ENCODE measurements around the gene TBX4.

Gene TBX4

DNA sequence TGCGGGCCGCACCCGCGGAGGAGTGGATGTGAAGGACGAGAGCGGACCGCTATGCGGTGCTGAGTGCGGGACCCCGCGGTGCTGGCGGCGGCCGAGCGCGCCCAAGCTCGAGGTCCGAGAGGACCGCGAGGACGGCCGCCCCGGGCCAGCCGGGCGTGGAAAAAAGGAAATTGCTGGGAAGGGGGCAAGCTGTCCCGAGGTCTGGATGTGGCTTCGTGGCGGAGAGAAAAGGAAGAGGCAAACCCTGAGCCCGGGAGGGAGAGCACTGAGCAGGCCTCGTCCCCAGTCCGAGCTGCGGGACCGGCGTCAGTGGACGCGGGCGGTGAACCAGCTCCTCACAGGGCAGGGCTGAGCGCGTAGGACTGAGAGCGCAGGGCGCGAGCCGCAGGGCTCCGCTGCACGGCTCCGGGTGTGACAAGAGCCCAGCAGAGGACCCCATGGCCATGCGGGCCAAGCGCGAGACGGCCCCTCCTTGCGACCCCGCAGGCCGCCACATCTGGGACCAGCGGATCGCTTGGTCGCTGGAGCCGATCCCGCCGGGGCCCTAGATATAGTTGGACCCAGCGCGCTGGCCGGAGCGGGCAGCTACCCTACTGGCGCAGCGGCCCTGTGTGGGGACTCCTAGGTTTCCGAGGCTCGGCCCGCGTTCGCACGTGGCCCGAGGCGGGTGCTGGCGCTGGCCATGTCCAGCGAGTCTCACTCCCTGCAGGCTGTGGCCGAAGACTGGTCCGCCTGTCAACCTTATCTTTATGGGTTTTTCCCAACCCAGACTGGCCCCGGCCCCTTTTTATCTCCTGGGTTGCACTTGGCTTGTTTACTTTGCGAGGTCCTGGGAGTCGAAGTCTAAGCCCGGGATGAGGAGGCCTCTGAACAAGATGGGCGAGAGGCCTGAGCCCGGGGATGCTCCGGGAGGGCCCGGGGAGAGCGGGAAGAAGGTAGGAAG lies 2.4 kb downstream of the TBX4 start:
- no peak for DNase-seq (ENCODE audit: low read depth)

DNA sequence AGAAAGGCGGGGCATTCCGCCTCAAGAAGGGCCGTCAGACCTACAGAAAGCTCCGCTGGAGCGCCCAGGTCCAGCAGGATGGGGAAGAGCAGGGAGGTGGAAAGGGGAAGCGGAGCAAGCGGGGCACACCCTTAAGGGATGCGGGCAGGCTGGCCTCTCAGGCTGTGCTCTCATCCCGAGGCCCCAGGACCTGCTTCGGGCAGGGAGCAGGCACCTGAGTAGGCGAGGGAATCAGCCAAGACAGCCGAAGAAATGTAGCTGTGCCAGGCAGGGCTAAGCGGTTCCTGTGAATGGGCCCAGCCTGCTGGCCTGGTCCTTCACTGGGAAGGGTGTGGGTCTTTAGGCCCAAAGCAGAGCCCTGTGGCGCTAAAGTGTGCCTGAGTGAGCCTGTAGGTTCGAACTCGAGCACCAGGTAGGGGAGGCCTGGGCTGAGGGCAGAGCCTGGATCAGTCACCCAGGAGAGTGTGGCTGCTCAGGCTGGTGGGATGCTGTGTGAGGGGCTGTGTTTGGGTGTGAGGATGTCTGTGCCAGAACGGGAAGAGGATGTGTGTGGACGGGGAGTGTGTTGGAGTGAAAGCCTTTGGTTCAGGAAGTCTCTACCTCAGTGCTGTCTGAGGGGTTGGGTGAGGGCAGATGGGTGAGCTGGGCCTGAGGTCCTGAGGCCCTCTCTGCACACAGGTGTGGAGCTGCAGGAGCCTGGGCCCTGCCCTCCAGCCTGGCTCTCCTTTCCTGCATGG lies 3.3 kb downstream of the TBX4 start:
- DNase-seq (ENCODE audit: low read depth): no peak

DNA sequence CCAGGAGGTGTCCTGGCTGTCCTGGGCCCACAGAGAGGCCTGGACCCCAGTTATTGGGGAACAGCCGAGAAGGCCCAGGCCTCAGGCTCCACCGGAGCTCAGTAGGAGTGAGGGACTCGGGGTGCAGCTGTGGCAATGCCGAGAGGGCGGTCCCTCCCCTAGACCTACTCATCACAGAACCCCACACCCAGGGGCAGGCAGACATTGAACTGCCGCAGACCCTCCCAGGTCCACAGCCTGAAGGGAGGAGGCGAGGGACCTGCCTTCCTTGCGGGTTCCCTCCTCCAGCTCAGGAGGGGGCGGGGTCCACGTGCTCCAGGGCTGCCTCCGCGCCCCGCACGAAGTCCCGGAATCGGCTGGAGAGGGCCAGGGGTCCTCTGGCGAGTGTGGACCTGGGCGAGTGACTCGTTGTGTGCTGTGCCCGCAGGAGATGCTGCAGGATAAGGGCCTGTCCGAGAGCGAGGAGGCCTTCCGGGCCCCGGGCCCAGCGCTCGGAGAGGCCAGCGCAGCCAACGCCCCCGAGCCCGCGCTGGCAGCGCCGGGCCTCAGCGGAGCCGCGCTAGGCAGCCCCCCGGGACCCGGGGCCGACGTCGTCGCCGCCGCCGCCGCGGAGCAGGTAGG lies 3.9 kb downstream of the TBX4 start:
- no peak for DNase-seq (ENCODE audit: low read depth)

DNA sequence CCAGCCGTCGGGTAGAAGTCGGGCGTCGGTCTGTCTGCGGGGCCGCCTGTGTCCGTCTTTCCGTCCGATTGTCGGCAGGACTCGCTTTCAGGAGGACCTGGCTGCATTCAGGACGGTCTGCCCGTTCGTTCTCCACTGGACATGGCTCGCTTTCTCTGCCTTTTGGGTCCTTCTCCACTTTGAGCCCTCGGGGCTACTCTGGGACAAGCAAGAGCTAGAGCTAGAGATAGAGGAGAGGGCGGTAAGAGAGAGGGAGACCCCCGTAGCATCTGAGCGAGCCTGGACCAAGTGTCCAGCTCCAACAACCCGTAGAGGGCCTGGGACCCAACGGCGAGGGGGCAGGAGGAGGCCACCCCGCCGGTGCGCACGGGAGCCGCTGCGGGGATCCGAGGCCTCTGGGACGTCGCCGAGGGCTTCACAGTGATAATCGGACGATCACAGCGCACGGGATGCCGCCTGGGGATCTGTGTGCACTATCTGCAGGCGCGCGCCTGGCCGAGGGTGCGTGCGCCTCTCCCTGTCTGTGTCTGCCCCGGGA lies 4.5 kb downstream of the TBX4 start:
- no peak for DNase-seq (ENCODE audit: low read depth)

DNA sequence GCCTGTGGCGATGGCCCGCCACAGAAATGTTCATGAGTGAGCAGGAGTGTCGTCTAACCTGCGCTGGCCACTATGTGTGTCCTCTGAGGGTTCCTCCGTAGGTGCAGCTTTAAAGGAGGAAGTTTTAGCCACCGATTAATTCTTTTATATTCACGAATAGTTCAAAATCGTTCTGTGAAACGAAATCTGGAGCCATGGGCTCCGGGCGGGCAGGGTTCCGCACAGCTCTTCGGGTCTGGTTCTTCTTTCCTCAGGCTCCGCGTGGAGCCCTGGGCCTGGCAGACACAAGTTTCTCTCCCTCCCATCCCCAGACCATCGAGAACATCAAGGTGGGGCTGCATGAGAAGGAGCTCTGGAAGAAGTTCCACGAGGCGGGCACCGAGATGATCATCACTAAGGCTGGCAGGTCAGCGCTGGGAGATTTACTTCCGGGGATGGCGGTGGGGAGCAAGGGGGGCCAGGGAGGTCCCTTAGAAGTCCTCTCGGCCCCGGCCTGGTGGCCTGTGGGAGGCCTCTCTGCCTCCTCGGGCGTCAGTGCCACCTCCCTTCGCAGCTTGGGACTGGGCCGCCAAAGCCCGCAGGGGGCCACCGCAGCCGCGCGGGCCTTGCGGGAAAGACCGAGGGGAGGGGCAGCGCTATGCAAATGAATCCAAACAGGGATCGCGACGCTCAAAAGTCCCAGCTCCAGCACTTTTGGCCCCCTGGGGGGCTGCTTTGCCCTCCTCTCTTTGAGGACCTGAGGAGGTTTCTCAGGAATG lies 5.2 kb downstream of the TBX4 start:
- no peak for DNase-seq (ENCODE audit: low read depth)

DNA sequence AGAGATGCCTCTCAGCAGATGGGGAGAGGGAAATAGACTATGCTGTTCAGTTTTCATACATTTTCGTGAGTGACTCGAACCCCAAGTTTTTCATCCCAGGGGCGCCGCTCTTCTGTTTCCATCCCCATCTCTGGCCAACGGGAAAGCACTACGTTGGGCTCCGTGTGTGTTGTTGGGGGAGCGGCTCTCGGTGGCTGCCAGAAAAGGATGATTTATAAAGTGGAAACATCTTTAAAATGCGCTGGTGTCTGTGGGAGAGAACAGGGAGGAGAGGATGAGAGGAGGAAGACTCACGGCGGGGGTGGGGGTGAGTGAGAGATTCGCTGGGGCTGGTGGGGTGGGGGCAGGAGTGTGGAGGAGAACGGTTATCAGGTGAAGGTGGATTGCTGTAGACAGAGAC lies 5.8 kb downstream of the TBX4 start:
- DNase-seq (ENCODE audit: low read depth): no peak

DNA sequence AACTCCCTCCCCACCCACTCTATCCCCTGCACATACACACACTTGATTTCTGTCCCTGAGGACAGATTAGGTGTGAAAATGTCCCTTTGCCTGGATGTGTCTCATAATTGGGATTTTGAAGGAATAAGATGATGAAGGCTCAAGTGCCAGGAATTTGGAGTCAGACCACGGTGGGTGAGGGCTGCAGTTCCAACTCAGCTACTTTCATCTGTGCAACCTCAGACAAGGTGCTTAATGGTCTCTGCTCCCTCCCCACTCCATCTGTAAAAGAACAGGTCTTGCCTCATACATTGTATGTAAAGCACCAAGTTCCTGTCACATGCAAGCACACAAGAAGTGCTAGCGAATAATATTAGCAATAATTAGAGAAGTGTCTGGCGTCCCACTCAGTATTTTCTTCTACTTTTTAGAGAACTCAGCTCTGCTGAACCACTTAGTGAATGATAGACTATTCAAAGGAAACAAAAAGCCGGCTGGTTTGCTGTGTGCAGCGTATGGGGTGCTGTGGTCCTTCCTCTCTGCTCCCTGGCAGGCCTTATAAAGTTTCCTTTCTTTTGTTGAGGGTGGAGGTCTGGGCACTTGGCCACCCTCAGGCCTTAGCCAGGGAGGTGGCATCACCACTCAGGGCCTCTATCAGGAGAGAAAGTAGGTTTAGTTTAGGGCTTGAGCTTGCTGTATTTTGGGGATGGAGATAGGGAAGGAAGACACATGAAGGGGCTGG lies 6.4 kb downstream of the TBX4 start:
- DNase-seq (ENCODE audit: low read depth): no peak

DNA sequence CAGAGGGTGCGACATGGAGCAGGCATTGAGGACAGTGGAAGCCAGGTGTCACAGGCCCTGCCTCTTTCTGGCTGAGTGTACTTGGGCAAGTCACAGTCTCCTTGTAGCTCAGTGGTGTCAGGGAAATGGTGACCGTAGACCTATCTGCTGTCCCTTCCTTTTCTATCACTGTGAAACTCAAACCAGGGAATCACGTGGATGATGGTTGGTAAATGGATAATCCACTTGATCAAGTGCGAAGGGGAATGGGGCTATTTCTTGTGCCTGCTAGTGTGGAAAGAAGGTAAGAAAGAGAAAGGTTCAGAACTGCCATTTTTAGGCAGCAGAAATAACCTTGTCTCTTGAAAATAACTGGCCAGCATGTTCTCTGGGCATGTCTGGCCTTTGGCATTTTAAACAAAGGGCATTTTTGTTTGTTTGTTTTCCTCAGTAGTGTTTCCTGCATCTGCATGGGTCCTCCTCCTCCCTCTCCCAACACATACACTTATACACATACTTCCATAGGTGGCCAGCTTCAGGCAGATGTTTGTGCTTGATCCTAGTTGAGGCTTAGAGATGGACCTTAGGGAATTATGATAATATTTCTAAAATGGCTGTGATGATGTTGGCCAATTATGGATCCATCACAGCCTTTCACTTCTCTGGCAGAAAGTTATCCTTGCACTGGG lies 7.1 kb downstream of the TBX4 start:
- DNase-seq (ENCODE audit: low read depth): no peak

DNA sequence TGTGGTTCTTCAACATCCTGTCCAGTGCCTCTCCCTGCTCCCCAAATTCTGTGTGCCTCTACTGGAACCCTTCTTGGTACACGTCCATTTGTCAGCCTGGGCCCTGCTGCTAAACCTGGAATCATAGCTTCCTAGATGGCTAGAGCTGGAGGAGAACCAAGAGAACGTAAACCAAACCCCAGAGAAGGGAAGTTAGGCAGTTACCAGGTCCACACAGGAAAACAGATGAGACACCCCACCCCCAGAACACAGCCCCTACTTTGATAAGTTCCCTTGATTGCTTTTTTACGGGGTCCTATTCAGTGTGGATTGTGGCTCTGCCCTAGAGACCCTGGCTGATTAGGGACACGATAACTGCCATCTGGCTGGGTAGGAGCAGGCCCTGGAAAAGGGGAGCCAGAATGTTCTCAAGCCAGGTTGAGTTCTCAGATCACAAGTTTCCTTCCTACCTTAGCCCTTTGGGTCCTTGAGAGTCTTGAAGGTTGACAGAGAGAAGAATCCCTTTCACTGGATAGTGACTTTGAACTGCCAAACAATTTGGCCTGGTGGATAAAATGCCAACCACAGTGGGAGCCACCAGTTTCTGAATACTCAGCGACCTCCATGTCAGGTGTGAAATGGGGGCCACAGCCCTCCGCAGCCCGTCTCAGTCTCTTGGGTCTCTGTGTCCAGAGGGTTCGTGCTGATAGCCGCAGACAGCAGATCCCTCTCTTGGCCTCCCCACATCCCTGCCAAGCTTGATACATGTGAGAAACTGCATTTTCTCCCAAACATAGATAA lies 7.9 kb downstream of the TBX4 start:
- no peak for DNase-seq (ENCODE audit: low read depth)

DNA sequence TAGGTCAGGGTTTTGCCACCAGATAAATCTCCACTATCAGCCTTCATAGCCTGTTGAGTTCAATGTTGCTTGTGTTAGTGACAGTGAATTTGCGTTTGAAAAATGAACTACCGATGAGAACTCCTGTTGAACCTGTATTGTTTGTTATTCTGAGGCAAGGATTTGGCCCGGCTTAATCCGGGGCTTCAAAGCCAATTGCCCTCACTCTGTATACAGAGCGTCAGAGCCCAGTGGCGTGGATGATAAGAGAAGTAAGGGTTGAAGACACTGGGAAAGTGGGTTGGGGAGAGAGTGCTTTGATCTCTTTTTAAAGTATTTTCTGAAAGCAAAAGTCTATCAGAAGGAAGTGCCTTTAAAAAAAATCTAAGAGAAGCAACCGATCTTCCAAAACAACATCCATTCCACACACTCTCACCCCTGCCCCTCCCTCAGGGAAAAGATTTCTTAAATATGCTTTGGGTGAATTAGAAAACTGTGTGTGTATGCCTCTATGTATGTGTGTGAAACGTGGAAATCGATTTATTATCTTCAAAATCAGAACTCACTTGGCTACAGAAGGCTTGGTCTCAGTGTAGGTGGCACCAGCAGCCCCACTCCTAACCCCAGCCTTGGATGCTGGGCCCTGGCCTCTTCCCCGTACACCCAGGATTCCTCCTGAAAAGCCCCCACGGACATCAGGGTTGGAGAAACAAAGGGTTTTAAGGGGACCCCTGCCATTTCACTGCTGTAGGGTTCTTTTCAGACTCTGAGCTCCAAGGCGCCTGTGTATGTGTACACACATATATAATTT lies 8.8 kb downstream of the TBX4 start:
- no peak for DNase-seq (ENCODE audit: low read depth)

DNA sequence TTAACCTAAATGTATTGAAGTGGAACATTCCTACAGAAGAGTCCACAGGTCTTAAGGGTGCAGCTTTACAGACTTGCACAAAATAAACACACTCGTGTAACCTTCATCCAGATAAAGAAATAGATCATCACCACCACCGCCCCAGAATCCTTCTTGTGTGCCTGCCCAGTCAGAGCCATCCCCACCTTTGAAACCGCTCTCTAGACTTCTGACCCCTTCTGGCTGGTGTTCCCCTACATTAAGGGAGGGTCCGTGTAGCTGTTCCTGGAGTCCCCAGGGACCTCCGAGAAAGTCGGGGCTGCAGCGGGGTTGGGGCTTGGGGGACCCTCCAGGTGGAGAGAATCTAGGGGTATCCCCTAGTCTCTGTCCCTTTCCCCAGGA lies 9.4 kb downstream of the TBX4 start:
- no peak for DNase-seq (ENCODE audit: low read depth)

DNA sequence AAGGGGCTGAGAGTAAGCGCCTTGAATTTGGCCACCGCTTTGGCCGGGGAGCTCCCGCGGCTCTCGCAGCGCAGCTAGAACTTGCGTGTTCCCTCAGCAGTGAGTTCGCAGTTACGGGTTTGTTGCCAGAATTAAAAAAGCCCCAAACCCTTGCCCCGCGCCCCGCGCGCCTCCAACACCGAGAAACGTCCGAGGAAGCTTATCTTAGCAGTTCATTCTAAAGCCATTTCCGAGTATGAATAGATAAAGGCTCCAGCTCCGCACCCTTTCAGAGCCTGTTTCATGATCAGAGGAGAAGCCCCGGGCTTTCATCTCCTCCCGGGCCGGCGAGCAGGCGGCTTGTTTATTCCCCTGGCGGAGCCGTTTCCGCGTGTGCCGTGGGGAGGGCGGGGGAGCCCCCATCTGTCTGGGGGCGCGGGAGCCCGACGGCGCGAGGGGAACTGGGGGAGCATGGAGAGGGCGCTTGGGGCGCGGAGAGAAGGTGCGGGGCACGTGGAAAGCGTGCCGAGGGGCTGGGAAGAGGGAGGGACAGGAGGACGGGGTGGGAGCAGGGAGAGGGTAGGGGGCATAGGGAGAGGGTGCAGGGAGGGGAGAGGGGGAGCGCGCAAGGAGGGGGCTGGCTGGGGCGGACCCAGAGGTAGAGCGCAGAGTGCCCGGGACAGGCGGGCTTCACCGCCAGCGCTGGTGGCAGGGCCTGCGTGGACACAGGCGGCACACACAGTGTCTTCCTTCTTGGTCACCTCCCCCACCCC lies 9.9 kb downstream of the TBX4 start:
- DNase-seq (ENCODE audit: low read depth): no peak

DNA sequence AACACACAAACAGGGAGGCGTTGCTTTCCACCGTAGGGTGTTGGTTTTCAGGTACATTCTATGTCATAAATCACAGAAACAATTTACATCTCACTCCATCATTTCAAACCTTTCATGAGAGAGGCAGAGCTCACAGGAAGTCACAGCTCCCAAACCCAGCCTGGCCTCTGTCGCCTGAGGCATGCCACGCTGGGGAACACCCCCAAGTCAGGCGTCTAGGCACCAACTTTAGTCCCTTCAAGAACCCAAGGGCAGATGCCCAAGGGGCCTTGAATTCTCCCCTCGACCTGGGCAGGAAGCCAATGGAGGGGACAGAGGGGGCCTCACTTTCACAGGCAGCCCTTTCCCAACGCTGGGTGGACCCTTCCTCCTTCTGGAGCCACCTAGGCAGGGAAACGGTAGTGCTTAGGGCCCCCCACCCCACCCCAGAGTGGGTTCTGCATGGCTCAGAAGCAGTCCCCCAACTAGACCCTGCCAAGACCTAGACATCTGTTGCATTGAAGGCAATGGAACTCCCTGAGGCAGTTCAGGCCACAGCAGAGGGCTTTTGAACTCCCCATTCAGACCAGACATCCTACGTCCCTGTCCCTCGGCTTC lies 10.6 kb downstream of the TBX4 start:
- DNase-seq (ENCODE audit: low read depth): no peak

DNA sequence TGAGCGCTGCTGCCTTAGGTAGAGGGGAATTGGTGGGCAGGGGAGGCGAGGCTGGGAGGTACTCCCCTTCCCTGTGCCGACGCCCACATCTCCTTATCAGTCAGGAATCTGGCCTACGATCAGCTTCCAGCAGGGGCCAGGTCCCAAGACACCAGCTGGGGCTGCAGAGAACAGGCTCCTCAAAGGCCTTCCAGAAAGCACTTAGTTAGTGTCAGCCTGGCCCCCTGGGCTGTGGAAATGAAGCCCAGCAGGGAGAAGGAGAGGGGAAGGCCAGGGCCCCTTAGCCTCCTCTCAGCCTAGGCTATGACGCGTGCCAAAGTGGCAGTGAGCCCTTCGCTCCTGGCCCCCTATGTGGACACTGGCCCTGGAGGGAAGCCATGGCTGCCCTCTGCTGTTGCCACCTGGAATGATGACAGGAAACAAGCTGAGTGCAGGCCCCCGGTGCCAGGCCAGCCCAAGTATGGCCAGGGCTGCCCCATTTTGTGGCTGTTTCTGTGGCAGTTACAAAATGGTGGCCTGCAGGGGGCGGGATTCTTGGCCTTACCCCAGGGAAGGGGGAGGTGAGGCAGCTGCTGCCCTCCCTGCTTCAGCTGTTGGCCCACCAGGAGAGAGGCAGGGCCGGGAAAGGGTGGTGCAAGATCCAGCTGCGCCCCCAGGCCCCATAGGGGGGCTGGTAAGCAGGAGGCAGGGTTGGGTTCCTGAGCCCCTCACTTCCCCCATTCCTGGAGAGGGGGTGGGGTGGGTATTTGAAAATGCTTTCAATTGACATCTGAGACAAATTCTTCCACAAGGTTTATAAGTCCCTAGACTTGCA lies 11.3 kb downstream of the TBX4 start:
- DNase-seq (ENCODE audit: low read depth): no peak

DNA sequence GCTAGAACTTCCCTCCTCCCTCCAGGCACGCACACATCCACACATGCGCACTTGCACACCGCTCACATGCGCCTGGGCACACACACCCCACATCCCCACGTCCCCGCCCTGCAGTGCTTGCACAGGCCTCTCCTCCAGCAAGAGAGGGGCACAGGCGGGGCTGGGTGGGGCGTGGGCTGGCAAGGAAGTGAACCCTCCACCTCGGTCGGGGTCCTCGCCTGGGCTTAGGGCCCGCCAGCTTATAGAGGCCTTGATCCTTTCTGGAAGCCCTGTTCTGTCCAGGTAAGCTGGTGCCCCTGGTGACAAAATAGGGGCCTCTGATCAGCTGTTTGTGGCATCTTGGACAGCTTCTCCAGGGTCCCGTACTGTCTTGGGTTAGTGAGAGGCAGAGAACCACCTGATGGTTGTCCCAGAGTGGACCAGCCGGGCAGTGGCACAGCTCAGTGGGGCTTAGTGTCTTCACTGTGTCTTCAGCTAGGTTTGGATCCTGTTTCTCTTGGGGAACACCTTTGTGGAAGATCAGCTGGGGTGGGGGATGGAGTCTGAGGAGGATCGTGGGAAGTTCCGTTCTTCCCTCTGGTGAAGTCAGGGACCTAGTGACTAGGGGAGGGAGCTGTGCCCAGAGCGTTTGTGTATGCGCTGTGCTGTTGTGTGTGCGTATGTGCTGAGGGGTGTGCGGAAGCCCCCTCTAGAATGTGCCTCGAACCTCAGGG lies 12.1 kb downstream of the TBX4 start:
- DNase-seq (ENCODE audit: low read depth): no peak

DNA sequence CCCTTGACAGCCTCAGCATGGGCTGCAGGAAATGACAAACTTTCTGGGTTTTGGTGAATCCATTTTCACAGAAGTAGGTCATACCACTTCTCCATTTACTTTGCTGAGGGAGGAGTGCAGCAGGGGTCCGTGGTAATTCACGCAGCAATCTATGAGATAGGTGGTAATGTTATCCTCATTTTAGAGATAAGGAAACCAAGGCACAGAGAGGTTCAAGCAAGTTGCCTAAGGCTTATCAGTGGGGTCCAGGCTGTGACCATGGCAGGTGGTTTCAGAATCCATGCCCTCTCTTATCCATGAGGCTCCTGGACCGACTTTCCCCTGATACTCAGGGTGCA lies 12.6 kb downstream of the TBX4 start:
- no peak for DNase-seq (ENCODE audit: low read depth)
